Astrocyte (in vitro differentiated cells and primary cell): Measurements from ENCODE around the gene C15orf39.

ENCODE experiments used
- CTCF ChIP-seq: IDR thresholded peaks from 2 replicates; pipeline ENCODE4 v1.5.1; 2011; ENCODE audit warnings: low read depth, mild to moderate bottlenecking, inconsistent platforms, low read length, moderate library complexity; ENCODE audit not compliant: insufficient read depth
- EZH2 ChIP-seq: IDR thresholded peaks from 2 replicates; pipeline ENCODE4 v1.6.1; 2012; ENCODE audit warnings: mild to moderate bottlenecking, low read length, inconsistent platforms; ENCODE audit not compliant: insufficient read depth

DNA sequence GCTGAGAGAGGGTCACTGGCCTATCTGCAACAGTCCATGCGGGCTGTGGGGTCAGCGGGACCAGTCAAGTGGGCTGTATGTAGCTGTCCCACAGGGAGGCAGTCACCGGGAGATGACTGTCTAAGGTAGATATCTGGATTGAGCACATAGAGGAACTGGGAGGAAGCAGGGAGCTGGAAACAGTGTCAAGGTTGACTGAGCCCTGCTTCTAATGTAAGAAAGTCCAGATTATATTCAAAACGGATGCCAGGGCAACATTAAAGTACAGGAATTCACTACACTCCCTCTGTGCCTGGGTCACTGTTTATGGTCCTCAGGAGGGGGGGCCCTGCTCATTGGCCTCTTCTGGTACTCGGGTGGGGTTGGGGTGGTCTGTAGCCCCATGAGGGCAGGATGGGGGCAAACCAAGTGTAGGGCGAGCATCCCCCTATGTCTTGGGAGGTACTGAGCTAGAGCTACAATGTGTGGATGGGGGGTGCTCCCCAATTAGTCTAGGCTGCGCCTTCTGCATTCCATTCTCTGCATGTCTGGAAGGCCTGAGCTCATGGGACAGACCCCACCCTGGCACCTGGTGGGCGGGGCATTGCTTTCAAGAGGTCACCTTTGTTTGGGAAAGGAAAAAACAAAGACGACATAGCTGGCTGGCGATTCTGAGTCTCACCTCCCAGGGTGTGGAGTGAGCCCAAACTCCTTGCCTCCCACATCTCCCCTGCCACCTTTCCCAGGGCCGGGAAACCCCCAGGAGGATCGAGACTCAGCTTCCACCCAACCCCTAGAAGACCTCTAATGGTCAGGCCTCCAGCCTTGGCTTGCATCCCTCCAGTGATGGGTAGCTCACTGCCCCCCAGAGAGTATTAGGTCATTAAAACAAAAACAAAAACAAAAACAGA is 45.1 kb upstream of the C15orf39 start:
- no peak for TF ChIP-seq CTCF
- TF ChIP-seq EZH2, result no peak
